Vein endothelial cell (primary cell): Measurements from ENCODE around the gene ILDR1. TPM values are rescaled to one million over a fixed set of nuclear protein-coding genes. Genes with fewer than 3 reads are reported as not detected.

Source experiments
- small RNA-seq: library from RNA; depleted of rRNA; stranded (forward); fragments of <200 nt; gene quantifications from one replicate; pipeline ENCODE3, GENCODE V24; 2012
- total RNA-seq: library from RNA; depleted of rRNA; stranded (reverse); fragments of >200 nt; gene quantifications from 2 replicates; pipeline ENCODE4 v1.2.3, GENCODE V29; 2012

The ILDR1 gene
- not detected in 2 replicates for total RNA-seq

GRCh38 chr3:122021811-122022401 lies at the start of gene ILDR1:
Gene ILDR1 (minus strand): TSS chr3:122022247. CDS start chr3:122022077, 170 bp downstream.

GRCh38 chr3:122055215-122055614 lies 33.2 kb upstream of the ILDR1 start, which contains the start of gene CD86:
Gene CD86 (plus strand): TSS chr3:122055362. CDS start chr3:122055490, 128 bp downstream.

Small RNA genes lying within 50 kb of the gene (small RNA-seq; reads per million reads assigned to genes)
- not detected for gene RF00019

Other genes with a start within 250 kb of the ILDR1 start
- 12.4 and 15.3 TPM in 2 replicates for gene IQCB1, start 187.2 kb downstream of the ILDR1 start, total RNA-seq
- gene EAF2, start 187.0 kb downstream of the ILDR1 start, total RNA-seq: 0.33 and 1.6 TPM in 2 replicates
- under 0.01 and 0.33 TPM in 2 replicates for gene SLC15A2, start 127.8 kb downstream of the ILDR1 start, total RNA-seq
- not detected in 2 replicates for gene CD86, start 33.1 kb upstream of the ILDR1 start, total RNA-seq
- gene CASR, start 161.4 kb upstream of the ILDR1 start, total RNA-seq: under 0.01 TPM in 1 of 2 replicates, not detected in the other